Ovary (tissue), 9 donors: ENCODE measurements around the gene PCGF3. TPM values are rescaled to one million over a fixed set of nuclear protein-coding genes. Genes with fewer than 3 reads are reported as not detected.

ENCODE experiments used
- DNase-seq, 5 donors: peaks; one replicate each; pipeline ENCODE4 v3.0.0-alpha.2; 2019 to 2020
- H3K27ac ChIP-seq, 2 donors: fragments of 200-600 bp; one replicate each; pipeline versions ENCODE4 v1.5.1 to v1.8.0; 2019 to 2022
- H3K27me3 ChIP-seq: fragments of 200-600 bp; one replicate; pipeline ENCODE4 v1.8.0; 2022
- H3K36me3 ChIP-seq: fragments of 200-600 bp; sonication (generic); one replicate; pipeline ENCODE4 v1.5.1; 2019
- H3K4me1 ChIP-seq: one replicate; pipeline ENCODE4 v1.8.1; 2013; ENCODE audit warnings: mild to moderate bottlenecking, moderate library complexity; ENCODE audit not compliant: insufficient read depth
- H3K4me3 ChIP-seq: fragments of 200-600 bp; sonication (generic); one replicate; pipeline ENCODE4 v1.5.1; 2017
- H3K9me3 ChIP-seq, 2 donors: fragments of 200-600 bp in 1 of 2; sonication (generic) in 1 of 2; one replicate each; pipeline versions ENCODE4 v1.5.1 to v1.8.1; 2013 to 2019; ENCODE audit warnings: mild to moderate bottlenecking in 1 of 2, moderate library complexity in 1 of 2
- CTCF ChIP-seq, 3 donors: fragments of 450-650 bp in 2 of 3; fragments of 200-600 bp in 1 of 3; IDR thresholded peaks; one replicate each; pipeline versions ENCODE4 v1.5.1 to v1.8.0; 2016 to 2022; ENCODE audit warnings: antibody characterized with exemption in 3 of 3, mild to moderate bottlenecking in 1 of 3
- EP300 ChIP-seq: sonication (generic); formaldehyde crosslinking; IDR thresholded peaks from one replicate; pipeline ENCODE4 v1.6.1; 2017; ENCODE audit warnings: antibody characterized with exemption
- POLR2A ChIP-seq: fragments of 450-650 bp; IDR thresholded peaks from one replicate; pipeline ENCODE4 v1.6.1; 2017; ENCODE audit warnings: antibody characterized with exemption, mild to moderate bottlenecking, moderate library complexity
- WGBS, 3 donors: extraction: QIAGEN DNeasy Blood & Tissue Kit in 1 of 3; methylation state at CpG; one replicate each; pipeline versions ENCODE4 v1.1.5 to v1.1.7; 2013 to 2017; 5-methylcytosine and 5-hydroxymethylcytosine counted together
- intact Hi-C, 4 donors: fragments of 100-400 bp; cut with DNase I; formaldehyde crosslinking; loops; one replicate each; pipeline versions ENCODE4 v1.11.0 to v1.15.1; 2022 to 2023
- polyA plus RNA-seq, 2 donors: library from polyadenylated mRNA; stranded (reverse); fragments of 200-250 nt in 1 of 2; fragments of 350-450 nt in 1 of 2; fragmentation: Illumina TruSeq in 1 of 2; extraction: RNeasy Lipid Tissue Mini Kit (QIAGEN cat#74804) in 1 of 2; gene quantifications; one replicate each; pipeline ENCODE4 v1.2.3, GENCODE V29; 2013 to 2014
- total RNA-seq, 7 donors: library from RNA; depleted of rRNA in 2 of 7; stranded (reverse); fragments of >200 nt in 2 of 7; fragmentation: NEBNext Ultra II Directional in 3 of 7; extraction: Animal tissue kit (Norgen Biotek cat#: 25700) in 3 of 7; gene quantifications; one replicate each; pipeline versions ENCODE4 v1.1.0 to v1.2.4, GENCODE V29; 2016 to 2023
- donor health status: DM: no; HTN: no; CAD: no; lungs with moderate emphysema.
- donor health status: DM: no; HTN: no; CAD: no.
- donor health status: Bipolar disorder and iron deficiency.
- donor health status: DM: yes; HTN: yes; CAD: no.
- donor health status: DM: no; HTN: no; CAD: no.
- donor health status: DM: yes; HTN: yes; CAD: no.

The PCGF3 gene
- total and polyA plus RNA-seq, 9 donors = 21.7 to 51.2 (median 45.3) TPM

GRCh38 chr4:665381-665750, 40.3 kb upstream of the PCGF3 start:
- H3K27me3 ChIP-seq = no peaks in the 10 kb centered on the region
- 75 to 85% (median 79%) methylated on average over 12 of the region's 12 CpGs for WGBS, 3 donors
- no peaks in the 10 kb centered on the region for H3K9me3 ChIP-seq
- no peak overlapping the region for H3K4me3 ChIP-seq
- peaks cover 12% of the 10 kb centered on the region for H3K4me1 ChIP-seq
- no peak for TF ChIP-seq POLR2A
- TF ChIP-seq CTCF (IDR thresholded peaks at IDR 0.05) = no peak
- no peak for TF ChIP-seq EP300
- DNase-seq = peak in 3 of 5 donors; percentile 15
- intact Hi-C loops = no loop called here
- no peaks in the 10 kb centered on the region for H3K36me3 ChIP-seq
- no peak overlapping the region for H3K27ac ChIP-seq

DNA sequence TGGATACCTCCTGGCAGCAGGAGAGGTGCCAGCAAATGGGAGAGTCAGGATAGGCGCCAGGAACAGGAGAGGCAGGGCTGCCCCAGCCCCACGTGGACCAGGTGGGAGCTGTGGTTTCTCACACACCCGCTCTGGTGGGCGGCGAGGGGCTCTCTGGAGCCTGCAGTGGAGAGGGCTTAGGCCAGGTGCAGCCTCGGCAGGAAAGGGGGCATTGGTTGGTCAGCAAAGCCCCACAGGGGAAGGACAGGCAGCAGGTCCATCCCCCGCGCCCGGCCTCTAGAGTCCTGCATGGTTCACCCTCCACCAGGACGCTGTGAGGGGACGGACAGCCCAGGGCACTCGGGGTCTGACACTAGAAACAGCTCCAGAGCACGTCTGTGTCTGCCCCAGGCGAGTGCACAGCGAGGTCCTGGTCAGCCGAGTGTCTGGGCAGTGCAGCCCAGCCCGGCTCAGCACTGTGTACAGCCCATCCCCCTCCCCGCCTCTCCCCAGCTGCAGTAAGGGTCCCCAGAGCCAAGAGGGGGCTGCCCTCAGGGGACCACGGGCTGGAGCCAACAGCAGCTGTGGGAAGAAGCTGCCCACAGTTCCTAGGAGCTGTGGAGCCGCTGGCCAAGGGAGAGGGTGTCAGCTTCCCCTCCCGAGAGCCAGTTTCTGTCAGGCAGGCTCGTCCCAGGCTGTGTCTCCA, 39.7 kb upstream of the PCGF3 start:
- H3K36me3 ChIP-seq = no peaks in the 10 kb centered on the region
- no peaks in the 10 kb centered on the region for H3K27me3 ChIP-seq
- no peak for TF ChIP-seq EP300
- TF ChIP-seq CTCF (IDR thresholded peaks at IDR 0.05) = no peak
- no peak for TF ChIP-seq POLR2A
- no peaks in the 10 kb centered on the region for H3K9me3 ChIP-seq
- intact Hi-C loops = no loop called here
- no peak overlapping the region for H3K27ac ChIP-seq
- 51 to 56% (median 53%) methylated on average over 20 to 22 of the region's 22 CpGs for WGBS, 3 donors
- peak in 1 of 5 donors; percentile 12 for DNase-seq
- peaks cover 13% of the 10 kb centered on the region for H3K4me1 ChIP-seq
- H3K4me3 ChIP-seq = no peak overlapping the region

GRCh38 chr4:666436-666810, 39.2 kb upstream of the PCGF3 start:
- no peak for DNase-seq
- no peaks in the 10 kb centered on the region for H3K36me3 ChIP-seq
- H3K9me3 ChIP-seq = no peaks in the 10 kb centered on the region
- no peak for TF ChIP-seq EP300
- TF ChIP-seq POLR2A = no peak
- no peak for TF ChIP-seq CTCF (IDR thresholded peaks at IDR 0.05)
- no peaks in the 10 kb centered on the region for H3K27me3 ChIP-seq
- H3K4me1 ChIP-seq = peaks cover 13% of the 10 kb centered on the region
- intact Hi-C loops = no loop called here
- H3K4me3 ChIP-seq = no peak overlapping the region
- WGBS, 3 donors = 74 to 86% (median 77%) methylated on average over 21 to 22 of the region's 22 CpGs
- no peak overlapping the region for H3K27ac ChIP-seq

DNA sequence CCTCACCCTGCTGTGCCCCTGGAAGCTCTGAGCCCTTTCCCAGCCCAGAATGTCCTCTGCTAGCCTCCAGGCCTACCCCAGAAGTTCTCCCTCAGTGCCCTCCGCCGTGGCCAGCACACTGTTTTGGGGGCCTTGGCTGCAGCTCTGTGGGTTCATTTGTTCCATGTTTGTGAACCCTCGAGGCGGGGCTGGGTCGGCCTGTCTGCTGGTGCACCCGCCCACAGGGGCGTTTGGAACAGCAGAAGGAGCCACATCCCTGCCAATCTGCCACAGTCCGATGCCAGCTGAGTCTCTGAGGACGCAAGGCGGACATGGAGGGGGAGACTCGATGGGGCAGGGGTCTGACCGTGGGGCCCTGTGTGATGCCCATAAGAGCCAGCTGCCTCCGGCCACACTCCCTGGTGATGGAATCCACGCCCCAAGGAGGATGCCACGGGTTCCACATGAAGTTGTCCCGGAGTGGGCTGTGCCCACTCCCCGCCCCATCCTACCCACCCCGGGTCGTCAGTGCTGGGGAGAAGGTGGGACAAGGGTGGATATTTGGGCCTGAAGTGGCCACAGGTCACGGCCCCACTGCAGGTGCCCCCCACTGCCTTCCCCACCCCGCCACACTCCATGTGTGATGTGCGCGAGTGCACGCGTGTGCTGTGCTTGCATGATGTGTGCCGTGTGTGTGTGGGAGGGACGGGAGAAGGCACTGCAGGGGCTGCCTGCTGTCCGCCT, 38.6 kb upstream of the PCGF3 start:
- WGBS, 3 donors = 79 to 83% (median 82%) methylated on average over 27 to 28 of the region's 28 CpGs
- TF ChIP-seq EP300 (no peak), CTCF (IDR thresholded peaks at IDR 0.05) (no peak), POLR2A (no peak)
- intact Hi-C loops = no loop called here

More for the DNA sequence above, 38.6 kb upstream of the PCGF3 start:
- Histone ChIP-seq H3K27me3 (no peaks in the 10 kb centered on the region), H3K27ac (no peak overlapping the region), H3K36me3 (no peaks in the 10 kb centered on the region), H3K9me3 (no peaks in the 10 kb centered on the region), H3K4me1 (peaks cover 13% of the 10 kb centered on the region), H3K4me3 (no peak overlapping the region)
- no peak for DNase-seq
